ENCODE data around the gene SLC30A7. TPM values are rescaled to one million over a fixed set of nuclear protein-coding genes. Genes with fewer than 3 reads are reported as not detected.

SLC30A7 gene
- total and polyA plus RNA-seq, 4 donors, result 6.0 to 38.9 (median 10.9) TPM

DNA sequence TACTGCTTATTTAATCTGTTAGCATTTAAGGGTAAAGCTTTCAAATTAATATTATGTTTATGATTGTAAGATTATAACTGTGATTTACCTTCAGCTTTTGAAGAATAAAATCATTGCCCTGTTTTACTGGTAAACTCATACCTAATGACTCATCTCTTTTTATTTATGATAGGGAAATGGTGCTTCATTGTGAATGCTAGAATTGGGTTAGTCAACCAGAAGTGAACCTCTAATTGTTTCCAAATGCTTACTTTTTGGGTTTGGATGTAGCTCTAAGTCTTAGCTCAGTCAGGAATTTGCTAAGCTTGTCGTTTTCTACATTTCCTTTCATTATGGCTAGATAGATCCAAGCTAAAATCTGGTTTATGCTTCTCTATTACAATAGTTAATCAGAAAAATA, 59.4 kb downstream of the SLC30A7 start:
- Histone ChIP-seq H3K4me3 (ENCODE audit: low read depth in 1 of 3, low read length in 3 of 3) (no peak overlapping the region), H3K4me1 (ENCODE audit: control insufficient read depth in 4 of 4, insufficient read depth in 4 of 4, low read length in 3 of 4) (no peaks in the 10 kb centered on the region), H3K9ac (ENCODE audit: low read depth in 1 of 2, low read length in 2 of 2) (no peak overlapping the region), H3K27ac (ENCODE audit: low read depth in 1 of 2, low read length in 2 of 2) (no peak overlapping the region), H3K27me3 (ENCODE audit: control insufficient read depth in 4 of 4, insufficient read depth in 4 of 4, low read length in 3 of 4) (no peaks in the 10 kb centered on the region), H3K9me3 (ENCODE audit: control insufficient read depth in 4 of 4, low read length in 3 of 4) (no peaks in the 10 kb centered on the region), H3K36me3 (ENCODE audit: control insufficient read depth in 4 of 4, insufficient read depth in 3 of 4, low read depth in 1 of 4, low read length in 3 of 4) (peaks cover 0 to 7% (median 2%) of the 10 kb centered on the region in 4 donors)
- DNase-seq (ENCODE audit: low spot score), result no peak
- TF ChIP-seq HNF4A (conservative IDR thresholded peaks at IDR 0.05), result no peak
- TF ChIP-seq TAF1 (conservative IDR thresholded peaks at IDR 0.05), result no peak
- TF ChIP-seq, protein P1, sequence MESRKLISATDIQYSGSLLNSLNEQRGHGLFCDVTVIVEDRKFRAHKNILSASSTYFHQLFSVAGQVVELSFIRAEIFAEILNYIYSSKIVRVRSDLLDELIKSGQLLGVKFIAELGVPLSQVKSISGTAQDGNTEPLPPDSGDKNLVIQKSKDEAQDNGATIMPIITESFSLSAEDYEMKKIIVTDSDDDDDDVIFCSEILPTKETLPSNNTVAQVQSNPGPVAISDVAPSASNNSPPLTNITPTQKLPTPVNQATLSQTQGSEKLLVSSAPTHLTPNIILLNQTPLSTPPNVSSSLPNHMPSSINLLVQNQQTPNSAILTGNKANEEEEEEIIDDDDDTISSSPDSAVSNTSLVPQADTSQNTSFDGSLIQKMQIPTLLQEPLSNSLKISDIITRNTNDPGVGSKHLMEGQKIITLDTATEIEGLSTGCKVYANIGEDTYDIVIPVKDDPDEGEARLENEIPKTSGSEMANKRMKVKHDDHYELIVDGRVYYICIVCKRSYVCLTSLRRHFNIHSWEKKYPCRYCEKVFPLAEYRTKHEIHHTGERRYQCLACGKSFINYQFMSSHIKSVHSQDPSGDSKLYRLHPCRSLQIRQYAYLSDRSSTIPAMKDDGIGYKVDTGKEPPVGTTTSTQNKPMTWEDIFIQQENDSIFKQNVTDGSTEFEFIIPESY (IDR thresholded peaks at IDR 0.05), result no peak
- TF ChIP-seq HNF4G (IDR thresholded peaks at IDR 0.05), result no peak
- TF ChIP-seq, protein P2, sequence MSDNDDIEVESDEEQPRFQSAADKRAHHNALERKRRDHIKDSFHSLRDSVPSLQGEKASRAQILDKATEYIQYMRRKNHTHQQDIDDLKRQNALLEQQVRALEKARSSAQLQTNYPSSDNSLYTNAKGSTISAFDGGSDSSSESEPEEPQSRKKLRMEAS (IDR thresholded peaks at IDR 0.05), result no peak
- WGBS, result 75% methylated on average over 1 of the region's 1 CpG

DNA sequence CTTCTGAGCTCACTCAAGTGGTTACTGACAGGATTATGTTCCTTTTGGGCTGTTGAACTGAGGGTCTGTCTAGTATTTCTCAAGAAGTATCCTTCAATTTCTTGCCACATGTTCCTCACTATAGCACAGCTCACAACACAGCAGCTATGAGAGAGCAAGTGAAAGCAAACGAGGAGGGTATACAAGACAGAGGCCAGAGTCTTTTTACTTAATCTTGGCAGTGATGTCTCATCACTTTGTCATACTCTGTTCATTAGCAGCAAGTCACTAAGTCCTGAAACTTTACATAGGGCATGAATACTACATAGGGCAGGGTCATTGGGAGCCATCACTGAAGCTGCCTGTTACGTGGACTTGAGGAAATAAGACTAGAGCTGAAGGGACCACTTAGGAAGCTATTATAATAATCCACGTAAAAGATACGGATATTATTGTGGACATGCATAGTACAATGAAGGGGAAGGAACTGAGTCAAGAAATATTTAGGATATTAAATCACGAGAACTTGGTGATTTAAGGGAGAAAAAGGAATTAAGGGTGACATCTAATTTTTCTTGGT, 63.7 kb downstream of the SLC30A7 start:
- no peak for TF ChIP-seq FOXA2 (IDR thresholded peaks at IDR 0.05)
- TF ChIP-seq HNF4A (conservative IDR thresholded peaks at IDR 0.05), result no peak
- no peak for TF ChIP-seq YY1 (IDR thresholded peaks at IDR 0.05)
- TF ChIP-seq, protein P3, sequence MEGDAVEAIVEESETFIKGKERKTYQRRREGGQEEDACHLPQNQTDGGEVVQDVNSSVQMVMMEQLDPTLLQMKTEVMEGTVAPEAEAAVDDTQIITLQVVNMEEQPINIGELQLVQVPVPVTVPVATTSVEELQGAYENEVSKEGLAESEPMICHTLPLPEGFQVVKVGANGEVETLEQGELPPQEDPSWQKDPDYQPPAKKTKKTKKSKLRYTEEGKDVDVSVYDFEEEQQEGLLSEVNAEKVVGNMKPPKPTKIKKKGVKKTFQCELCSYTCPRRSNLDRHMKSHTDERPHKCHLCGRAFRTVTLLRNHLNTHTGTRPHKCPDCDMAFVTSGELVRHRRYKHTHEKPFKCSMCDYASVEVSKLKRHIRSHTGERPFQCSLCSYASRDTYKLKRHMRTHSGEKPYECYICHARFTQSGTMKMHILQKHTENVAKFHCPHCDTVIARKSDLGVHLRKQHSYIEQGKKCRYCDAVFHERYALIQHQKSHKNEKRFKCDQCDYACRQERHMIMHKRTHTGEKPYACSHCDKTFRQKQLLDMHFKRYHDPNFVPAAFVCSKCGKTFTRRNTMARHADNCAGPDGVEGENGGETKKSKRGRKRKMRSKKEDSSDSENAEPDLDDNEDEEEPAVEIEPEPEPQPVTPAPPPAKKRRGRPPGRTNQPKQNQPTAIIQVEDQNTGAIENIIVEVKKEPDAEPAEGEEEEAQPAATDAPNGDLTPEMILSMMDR (IDR thresholded peaks at IDR 0.05; ENCODE audit: low read depth, low read length, missing input control), result no peak
- no peak for TF ChIP-seq RXRA (IDR thresholded peaks at IDR 0.05)
- TF ChIP-seq, protein P1 (IDR thresholded peaks at IDR 0.05), result no peak
- TF ChIP-seq, protein P4, sequence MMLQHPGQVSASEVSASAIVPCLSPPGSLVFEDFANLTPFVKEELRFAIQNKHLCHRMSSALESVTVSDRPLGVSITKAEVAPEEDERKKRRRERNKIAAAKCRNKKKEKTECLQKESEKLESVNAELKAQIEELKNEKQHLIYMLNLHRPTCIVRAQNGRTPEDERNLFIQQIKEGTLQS (IDR thresholded peaks at IDR 0.05), result no peak
- TF ChIP-seq TAF1 (conservative IDR thresholded peaks at IDR 0.05), result no peak
- TF ChIP-seq JUND (IDR thresholded peaks at IDR 0.05), result no peak
- TF ChIP-seq GABPA (IDR thresholded peaks at IDR 0.05 in 1 of 2, conservative IDR thresholded peaks at IDR 0.05 in 1 of 2), result no peak
- TF ChIP-seq, protein P2 (IDR thresholded peaks at IDR 0.05), result no peak
- no peak for TF ChIP-seq NR2F2 (IDR thresholded peaks at IDR 0.05)
- TF ChIP-seq FOXA1 (IDR thresholded peaks at IDR 0.05), result no peak
- TF ChIP-seq, protein P5, sequence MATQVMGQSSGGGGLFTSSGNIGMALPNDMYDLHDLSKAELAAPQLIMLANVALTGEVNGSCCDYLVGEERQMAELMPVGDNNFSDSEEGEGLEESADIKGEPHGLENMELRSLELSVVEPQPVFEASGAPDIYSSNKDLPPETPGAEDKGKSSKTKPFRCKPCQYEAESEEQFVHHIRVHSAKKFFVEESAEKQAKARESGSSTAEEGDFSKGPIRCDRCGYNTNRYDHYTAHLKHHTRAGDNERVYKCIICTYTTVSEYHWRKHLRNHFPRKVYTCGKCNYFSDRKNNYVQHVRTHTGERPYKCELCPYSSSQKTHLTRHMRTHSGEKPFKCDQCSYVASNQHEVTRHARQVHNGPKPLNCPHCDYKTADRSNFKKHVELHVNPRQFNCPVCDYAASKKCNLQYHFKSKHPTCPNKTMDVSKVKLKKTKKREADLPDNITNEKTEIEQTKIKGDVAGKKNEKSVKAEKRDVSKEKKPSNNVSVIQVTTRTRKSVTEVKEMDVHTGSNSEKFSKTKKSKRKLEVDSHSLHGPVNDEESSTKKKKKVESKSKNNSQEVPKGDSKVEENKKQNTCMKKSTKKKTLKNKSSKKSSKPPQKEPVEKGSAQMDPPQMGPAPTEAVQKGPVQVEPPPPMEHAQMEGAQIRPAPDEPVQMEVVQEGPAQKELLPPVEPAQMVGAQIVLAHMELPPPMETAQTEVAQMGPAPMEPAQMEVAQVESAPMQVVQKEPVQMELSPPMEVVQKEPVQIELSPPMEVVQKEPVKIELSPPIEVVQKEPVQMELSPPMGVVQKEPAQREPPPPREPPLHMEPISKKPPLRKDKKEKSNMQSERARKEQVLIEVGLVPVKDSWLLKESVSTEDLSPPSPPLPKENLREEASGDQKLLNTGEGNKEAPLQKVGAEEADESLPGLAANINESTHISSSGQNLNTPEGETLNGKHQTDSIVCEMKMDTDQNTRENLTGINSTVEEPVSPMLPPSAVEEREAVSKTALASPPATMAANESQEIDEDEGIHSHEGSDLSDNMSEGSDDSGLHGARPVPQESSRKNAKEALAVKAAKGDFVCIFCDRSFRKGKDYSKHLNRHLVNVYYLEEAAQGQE (IDR thresholded peaks at IDR 0.05), result no peak
- no peak for TF ChIP-seq HNF4G (IDR thresholded peaks at IDR 0.05)
- Histone ChIP-seq H3K4me1 (ENCODE audit: control insufficient read depth in 4 of 4, insufficient read depth in 4 of 4, low read length in 3 of 4) (no peaks in the 10 kb centered on the region), H3K4me3 (ENCODE audit: low read depth in 1 of 3, low read length in 3 of 3) (no peak overlapping the region), H3K9ac (ENCODE audit: low read depth in 1 of 2, low read length in 2 of 2) (no peak overlapping the region), H3K36me3 (ENCODE audit: control insufficient read depth in 4 of 4, insufficient read depth in 3 of 4, low read depth in 1 of 4, low read length in 3 of 4) (no peaks in the 10 kb centered on the region), H3K27ac (ENCODE audit: low read depth in 1 of 2, low read length in 2 of 2) (no peak overlapping the region), H3K9me3 (ENCODE audit: control insufficient read depth in 4 of 4, low read length in 3 of 4) (no peaks in the 10 kb centered on the region), H3K27me3 (ENCODE audit: control insufficient read depth in 4 of 4, insufficient read depth in 4 of 4, low read length in 3 of 4) (no peaks in the 10 kb centered on the region)
- no peak for DNase-seq (ENCODE audit: low spot score)
- 95% methylated on average over 5 of the region's 5 CpGs for WGBS

Measured in liver (tissue), 9 donors.